Measurements from ENCODE around the gene LHX5.

- TF ChIP-seq CTCF (IDR thresholded peaks at IDR 0.05) (no peak), EP300 (IDR thresholded peaks at IDR 0.05) (no peak), POLR2A (IDR thresholded peaks at IDR 0.05) (no peak)
Observed at GRCh38 chr12:113428482-113428881, 43.2 kb downstream of the LHX5 start.

Data from ovary (tissue), 3 donors.